Neural cell (in vitro differentiated cells): ENCODE measurements around the gene BRD9.
"Not testable (repeated sequence)": the region's sequence is repeated elsewhere in the genome, so short reads cannot be mapped to it uniquely, and the experiment has no call there.

Experiments
- POLR2AphosphoS5 ChIP-seq: IDR thresholded peaks from 2 replicates; pipeline ENCODE4 v1.6.1; 2012
- SMC3 ChIP-seq: fragments of 450-650 bp; conservative IDR thresholded peaks from 2 replicates; pipeline ENCODE4 v1.6.1; 2014; ENCODE audit warnings: antibody characterized with exemption, mild to moderate bottlenecking, moderate library complexity; ENCODE audit not compliant: poor library complexity
- TAF1 ChIP-seq: IDR thresholded peaks from 2 replicates; pipeline ENCODE4 v1.6.1; 2012; ENCODE audit warnings: low read depth
- TF ChIP-seq, protein P1 (sequence below): fragments of 450-650 bp; IDR thresholded peaks from 2 replicates; pipeline ENCODE4 v1.5.1; 2014; ENCODE audit warnings: antibody characterized with exemption, mild to moderate bottlenecking, moderate library complexity; ENCODE audit not compliant: poor library complexity, severe bottlenecking

DNA sequence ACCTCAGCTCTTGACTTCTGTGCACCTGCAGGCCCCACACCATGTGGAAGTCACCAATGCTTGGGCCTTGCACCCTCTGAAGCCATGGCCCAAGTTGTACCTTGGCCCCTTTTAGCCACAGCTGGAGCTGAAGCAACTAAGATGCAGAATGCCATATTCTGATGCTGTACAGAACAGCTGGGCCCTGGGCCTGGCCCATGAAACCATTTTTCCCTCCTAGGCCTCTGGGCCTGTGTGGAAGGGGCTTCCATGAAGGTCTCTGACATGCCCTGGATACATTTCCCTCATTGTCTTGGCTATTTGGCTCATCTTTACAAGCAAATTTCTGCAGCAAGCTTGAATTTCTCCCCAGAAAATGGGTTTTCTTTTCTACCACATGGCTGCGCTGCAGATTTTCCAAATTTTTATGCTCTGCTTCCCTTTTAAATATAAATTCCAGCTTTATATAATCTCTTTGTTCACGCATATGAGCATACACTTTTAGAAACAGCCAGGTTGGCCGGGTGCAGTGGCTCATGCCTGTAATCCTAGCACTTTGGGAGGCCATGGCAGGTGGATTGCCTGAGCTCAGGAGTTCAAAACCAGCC lies 41.9 kb upstream of the BRD9 start:
- TF ChIP-seq, protein P1, sequence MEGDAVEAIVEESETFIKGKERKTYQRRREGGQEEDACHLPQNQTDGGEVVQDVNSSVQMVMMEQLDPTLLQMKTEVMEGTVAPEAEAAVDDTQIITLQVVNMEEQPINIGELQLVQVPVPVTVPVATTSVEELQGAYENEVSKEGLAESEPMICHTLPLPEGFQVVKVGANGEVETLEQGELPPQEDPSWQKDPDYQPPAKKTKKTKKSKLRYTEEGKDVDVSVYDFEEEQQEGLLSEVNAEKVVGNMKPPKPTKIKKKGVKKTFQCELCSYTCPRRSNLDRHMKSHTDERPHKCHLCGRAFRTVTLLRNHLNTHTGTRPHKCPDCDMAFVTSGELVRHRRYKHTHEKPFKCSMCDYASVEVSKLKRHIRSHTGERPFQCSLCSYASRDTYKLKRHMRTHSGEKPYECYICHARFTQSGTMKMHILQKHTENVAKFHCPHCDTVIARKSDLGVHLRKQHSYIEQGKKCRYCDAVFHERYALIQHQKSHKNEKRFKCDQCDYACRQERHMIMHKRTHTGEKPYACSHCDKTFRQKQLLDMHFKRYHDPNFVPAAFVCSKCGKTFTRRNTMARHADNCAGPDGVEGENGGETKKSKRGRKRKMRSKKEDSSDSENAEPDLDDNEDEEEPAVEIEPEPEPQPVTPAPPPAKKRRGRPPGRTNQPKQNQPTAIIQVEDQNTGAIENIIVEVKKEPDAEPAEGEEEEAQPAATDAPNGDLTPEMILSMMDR: not testable (repeated sequence)
- TF ChIP-seq TAF1, SMC3, POLR2AphosphoS5: not testable (repeated sequence)
